Endothelial cell of umbilical vein (primary cell): ENCODE measurements around the gene LKAAEAR1. TPM values are rescaled to one million over a fixed set of nuclear protein-coding genes. Genes with fewer than 3 reads are reported as not detected.
A peak's percentile ranks its signal among the peaks of the same experiment; 100 is the strongest.

Experiments used
- BruUV-seq: library from RNA; stranded (reverse); fragments of 400-500 nt; replicated peaks from 2 replicates; lab custom pipeline; 2021; lab: Mats Ljungman, UMichigan
- CTCF ChIA-PET: fragments of 300-600, 350-600 bp; sonication (Branson Sonifier 250); formaldehyde crosslinking; loops from one replicate; lab custom pipeline; 2021; ENCODE audit warnings: antibody characterized with exemption, inconsistent platforms; lab: Charles Lee
- POLR2A ChIA-PET: fragments of 300-600, 350-600 bp; sonication (Branson Sonifier 250); formaldehyde crosslinking; loops from one replicate; lab custom pipeline; 2021; ENCODE audit warnings: antibody characterized with exemption, inconsistent platforms; lab: Charles Lee
- DNase-seq: peaks from one replicate; pipeline ENCODE4 v3.0.0-alpha.2; 2011; ENCODE audit warnings: low read depth, low spot score
- FAIRE-seq: peaks from 2 replicates; lab custom pipeline; 2011; peaks lifted over from hg19 to GRCh38; lab: Jason Lieb, UNC
- H2AFZ ChIP-seq: 2 replicates; pipeline ENCODE4 v1.6.0; 2012; ENCODE audit warnings: low read depth, low read length, control low read depth, inconsistent platforms
- H3K27ac ChIP-seq: 2 replicates; pipeline ENCODE4 v1.5.1; 2011; ENCODE audit warnings: low read depth, mild to moderate bottlenecking, control low read depth, low read length, moderate library complexity; ENCODE audit not compliant: insufficient read depth
- H3K27me3 ChIP-seq, 2 experiments: 2 replicates each; pipeline versions ENCODE4 v1.6.0 to v1.6.1; 2011; ENCODE audit warnings: low read length in 2 of 2, mixed read lengths in 1 of 2; ENCODE audit not compliant: control insufficient read depth in 2 of 2, insufficient read depth in 2 of 2
- H3K36me3 ChIP-seq, 2 experiments: 2 replicates in 1 of 2; 3 replicates in 1 of 2; pipeline ENCODE4 v1.5.1; 2011; ENCODE audit warnings: low read length in 2 of 2, mild to moderate bottlenecking in 1 of 2, moderate library complexity in 1 of 2; ENCODE audit not compliant: control insufficient read depth in 2 of 2, insufficient read depth in 2 of 2; ENCODE audit errors: extremely low read depth in 1 of 2
- H3K4me1 ChIP-seq: 3 replicates; pipeline ENCODE4 v1.5.1; 2011; ENCODE audit warnings: mild to moderate bottlenecking, low read length; ENCODE audit not compliant: control insufficient read depth, insufficient read depth; ENCODE audit errors: extremely low read depth
- H3K4me2 ChIP-seq: 2 replicates; pipeline ENCODE4 v1.6.1; 2011; ENCODE audit warnings: low read length, control low read depth, mixed read lengths; ENCODE audit not compliant: insufficient read depth
- H3K4me3 ChIP-seq, 3 experiments: fragments of 200-600 bp in 1 of 3; sonication (generic), shearing (Covaris generic) in 1 of 3; replicated peaks in 1 of 3; 2 replicates each; pipeline ENCODE4 v1.5.1; 2011 to 2016; ENCODE audit warnings: control low read depth in 3 of 3, low read length in 3 of 3, mild to moderate bottlenecking in 2 of 3, inconsistent platforms in 1 of 3, low read depth in 1 of 3, moderate library complexity in 1 of 3; ENCODE audit not compliant: insufficient read depth in 1 of 3
- H3K79me2 ChIP-seq: 2 replicates; pipeline ENCODE4 v1.6.0; 2012; ENCODE audit warnings: low read length, inconsistent platforms; ENCODE audit not compliant: control insufficient read depth, insufficient read depth
- H3K9ac ChIP-seq: replicated peaks from 2 replicates; pipeline ENCODE3; 2011; ENCODE audit warnings: low read length, control low read depth; ENCODE audit not compliant: insufficient read depth; ENCODE audit errors: extremely low read depth
- H3K9me1 ChIP-seq: replicated peaks from 3 replicates; pipeline ENCODE4 v1.6.0; 2011; ENCODE audit warnings: mild to moderate bottlenecking, low read length; ENCODE audit not compliant: control insufficient read depth, insufficient read depth; ENCODE audit errors: extremely low read depth
- H3K9me3 ChIP-seq: replicated peaks from 2 replicates; pipeline ENCODE4 v1.5.1; 2012; ENCODE audit warnings: low read length, inconsistent platforms; ENCODE audit not compliant: control insufficient read depth, insufficient read depth
- H4K20me1 ChIP-seq: replicated peaks from 2 replicates; pipeline ENCODE3; 2011; ENCODE audit warnings: mild to moderate bottlenecking, low read length; ENCODE audit not compliant: control insufficient read depth, insufficient read depth; ENCODE audit errors: extremely low read depth
- CTCF ChIP-seq, 2 donors: IDR thresholded peaks; 1 replicate in 1 of 2; 2 replicates in 1 of 2; pipeline ENCODE4 v1.5.1; 2011; ENCODE audit warnings: low read length in 2 of 2, mild to moderate bottlenecking in 2 of 2, moderate library complexity in 2 of 2, control low read depth in 1 of 2, inconsistent platforms in 1 of 2, low read depth in 1 of 2; ENCODE audit not compliant: insufficient read depth in 1 of 2; ENCODE audit errors: extremely low read depth in 1 of 2
- EZH2 ChIP-seq: IDR thresholded peaks from 2 replicates; pipeline ENCODE4 v1.6.1; 2012; ENCODE audit warnings: borderline replicate concordance, low read depth, mild to moderate bottlenecking, moderate library complexity, low read length, inconsistent platforms; ENCODE audit not compliant: severe bottlenecking
- FOS ChIP-seq: IDR thresholded peaks from 2 replicates; pipeline ENCODE4 v1.6.1; 2011; ENCODE audit warnings: mild to moderate bottlenecking, low read length, moderate library complexity, borderline replicate concordance; ENCODE audit not compliant: insufficient read depth
- GATA2 ChIP-seq: IDR thresholded peaks from 2 replicates; pipeline ENCODE4 v1.7.0; 2011; ENCODE audit warnings: low read depth, mild to moderate bottlenecking, moderate library complexity, mixed read lengths, low read length; ENCODE audit not compliant: insufficient read length, insufficient read depth
- JUN ChIP-seq: IDR thresholded peaks from 2 replicates; pipeline ENCODE4 v1.6.1; 2011; ENCODE audit warnings: borderline replicate concordance, low read depth; ENCODE audit not compliant: insufficient read length, insufficient read depth
- MYC ChIP-seq: IDR thresholded peaks from one replicate; pipeline ENCODE4 v1.6.1; 2011; ENCODE audit warnings: mild to moderate bottlenecking, low read depth, low read length
- POLR2A ChIP-seq: IDR thresholded peaks from 2 replicates; pipeline ENCODE4 v1.6.1; 2012; ENCODE audit warnings: low read depth, mild to moderate bottlenecking, control low read depth, low read length
- POLR2AphosphoS5 ChIP-seq: IDR thresholded peaks from 2 replicates; pipeline ENCODE4 v1.6.1; 2012; ENCODE audit warnings: low read depth, mild to moderate bottlenecking, control low read depth, low read length, moderate library complexity; ENCODE audit not compliant: insufficient read depth
- dilution Hi-C: fragments of 300-500 bp; cut with MboI; formaldehyde crosslinking; loops from one replicate; pipeline ENCODE4 v1.15.0; 2019; ENCODE audit warnings: low sequenced_read_pairs; ENCODE audit not compliant: extremely low pct_ligation_motif_present
- intact Hi-C: fragments of 100-400 bp; cut with micrococcal nuclease; formaldehyde crosslinking; loops from one replicate; pipeline ENCODE4 v1.10.0; 2022
- polyA plus RNA-seq, 4 experiments: library from polyadenylated mRNA; depleted of rRNA in 3 of 4; stranded (reverse) in 3 of 4; unstranded in 1 of 4; fragments of >200 nt; gene quantifications; 2 replicates each; pipeline versions ENCODE4 v1.2.1 to v1.2.3, GENCODE V29; 2011 to 2012; ENCODE audit warnings: missing spikeins in 1 of 4
- total RNA-seq: library from RNA; stranded (reverse); gene quantifications from 2 replicates; pipeline ENCODE4 v1.2.3, GENCODE V29; 2021
- TF ChIP-seq, protein P1 (sequence below): IDR thresholded peaks from 2 replicates; pipeline ENCODE4 v1.6.1; 2011; ENCODE audit not compliant: insufficient read depth, insufficient read length

Gene LKAAEAR1
- total and polyA plus RNA-seq, 2 donors (not counting 3 experiments of a cell fraction or from before 2014, with no cell fraction given): 0.29 TPM; not detected in 1

DNA sequence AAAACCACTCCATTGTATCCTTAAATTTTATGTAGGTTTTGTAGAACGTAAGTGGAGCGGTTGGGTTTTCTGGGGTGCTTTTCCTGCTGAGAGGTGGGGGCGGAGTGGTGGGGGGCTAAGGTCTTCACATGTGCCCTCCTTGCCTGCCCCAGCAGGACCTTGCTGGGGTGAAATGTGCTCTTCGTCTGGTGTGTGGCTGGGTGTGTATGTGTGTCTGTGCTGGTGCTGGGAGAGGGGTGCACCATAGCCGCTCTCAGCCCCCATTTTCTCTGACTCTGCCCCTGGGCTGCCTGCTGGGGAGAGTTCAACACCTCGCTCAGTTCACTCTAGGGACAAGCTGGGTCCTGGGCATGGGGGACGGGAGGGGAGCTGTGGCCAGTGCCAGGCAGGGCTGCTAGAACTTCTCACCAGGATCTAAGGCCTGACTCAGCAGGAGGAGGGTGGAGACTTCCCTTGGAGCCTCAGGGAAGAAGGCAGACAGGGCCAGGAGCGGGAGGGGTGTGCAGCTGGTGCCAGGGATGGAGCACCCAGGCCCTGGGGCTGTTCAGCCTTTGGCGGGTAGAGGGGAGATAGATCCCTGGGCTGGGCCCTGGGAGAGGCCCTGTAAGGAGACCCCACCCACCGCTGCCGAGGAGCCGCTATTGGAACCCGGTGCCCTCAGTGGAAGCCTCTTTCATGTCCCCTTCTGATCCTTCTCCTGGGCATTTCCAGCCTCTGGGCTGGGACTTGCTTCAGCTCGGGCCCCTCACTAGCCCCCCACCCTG, 39.5 kb downstream of the LKAAEAR1 start:
- no TSS peak for BruUV-seq
- Histone ChIP-seq H2AFZ (no peak overlapping the region), H3K27ac (peak overlapping the region; percentile 53), H3K4me1 (peaks cover 67% of the 10 kb centered on the region), H3K9me3 (no peaks in the 10 kb centered on the region), H3K27me3 (no peaks in the 10 kb centered on the region), H3K9ac (no peak overlapping the region), H3K79me2 (peaks cover 20% of the 10 kb centered on the region), H3K4me2 (peak overlapping the region; percentile 6), H3K9me1 (no peaks in the 10 kb centered on the region), H4K20me1 (peaks cover 3% of the 10 kb centered on the region), H3K4me3 (no peak overlapping the region), H3K36me3 (peaks cover 9 to 13% of the 10 kb centered on the region in 2 experiments)
- FAIRE-seq (peak; percentile 98), DNase-seq (peak; percentile 86)
- TF ChIP-seq GATA2: no peak
- TF ChIP-seq MYC: no peak
- TF ChIP-seq, protein P1, sequence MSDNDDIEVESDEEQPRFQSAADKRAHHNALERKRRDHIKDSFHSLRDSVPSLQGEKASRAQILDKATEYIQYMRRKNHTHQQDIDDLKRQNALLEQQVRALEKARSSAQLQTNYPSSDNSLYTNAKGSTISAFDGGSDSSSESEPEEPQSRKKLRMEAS: no peak
- TF ChIP-seq POLR2AphosphoS5: peak; percentile 16
- TF ChIP-seq FOS: peak; percentile 38
- ChIA-PET CTCF (interaction anchor here (0.7 to 1.9 kb wide), 5 partner anchors 9 to 64 kb away, joined by 3 to 7 read pairs (median 6); partner anchors contain the start of genes PRPF6 and SAMD10), POLR2A (interaction anchor here (0.7 to 1.9 kb wide), 3 partner anchors 10 to 507 kb away, joined by 3 to 12 read pairs (median 4); no protein-coding TSS in a partner anchor)
- intact Hi-C loops (no loop called here), dilution Hi-C loops (no loop called here)

DNA sequence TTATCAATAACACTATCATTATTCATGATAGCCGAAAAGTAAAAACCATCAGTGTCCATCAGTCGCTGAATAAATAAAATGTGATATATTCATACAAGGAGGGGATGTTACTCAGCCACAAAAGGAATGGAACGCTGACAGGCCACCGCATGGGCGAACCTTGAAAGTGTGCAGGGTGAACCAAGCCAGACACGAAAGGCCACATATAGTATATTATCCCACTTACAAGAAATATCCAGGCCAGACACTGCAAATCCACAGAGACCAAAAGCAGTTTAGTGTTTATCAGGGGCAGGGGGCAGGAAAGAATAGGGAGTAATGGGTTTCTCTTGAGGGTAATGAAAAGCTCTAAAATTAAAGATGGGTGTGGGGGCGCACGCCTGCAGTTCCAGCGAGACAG, 40.4 kb downstream of the LKAAEAR1 start:
- Histone ChIP-seq H3K9me1 (no peaks in the 10 kb centered on the region), H3K9ac (no peak overlapping the region), H3K36me3 (peaks cover 9 to 13% of the 10 kb centered on the region in 2 experiments), H3K9me3 (no peaks in the 10 kb centered on the region), H2AFZ (no peak overlapping the region), H4K20me1 (peaks cover 3% of the 10 kb centered on the region), H3K4me1 (peaks cover 72% of the 10 kb centered on the region), H3K4me3 (no peak overlapping the region), H3K27me3 (no peaks in the 10 kb centered on the region), H3K4me2 (no peak overlapping the region), H3K27ac (no peak overlapping the region), H3K79me2 (peaks cover 20% of the 10 kb centered on the region)
- ChIA-PET POLR2A (interaction anchor here (0.7 to 1.9 kb wide), 2 partner anchors 11 to 506 kb away, joined by 3 to 12 read pairs; no protein-coding TSS in a partner anchor), CTCF (interaction anchor here (1.0 to 1.9 kb wide), 3 partner anchors 10 to 64 kb away, joined by 3 to 7 read pairs (median 6); partner anchors contain the start of genes PRPF6 and SAMD10)
- peak; percentile 37 for DNase-seq
- intact Hi-C loops: no loop called here
- no peak for FAIRE-seq
- no TSS peak for BruUV-seq
- no peak for TF ChIP-seq FOS
- no peak for TF ChIP-seq JUN
- no peak for TF ChIP-seq CTCF (IDR thresholded peaks at IDR 0.05; ENCODE audit: extremely low read depth in 1 of 2, insufficient read depth in 1 of 2, low read depth in 1 of 2, low read length in 2 of 2)
- TF ChIP-seq, protein P1: no peak
- TF ChIP-seq EZH2: no peak
- TF ChIP-seq MYC: no peak
- TF ChIP-seq POLR2AphosphoS5: no peak
- no peak for TF ChIP-seq GATA2
- no peak for TF ChIP-seq POLR2A
- dilution Hi-C loops: no loop called here
